GM19397 (cell line): ENCODE measurements around the gene SURF4.
"Not testable (repeated sequence)": the region's sequence is repeated elsewhere in the genome, so short reads cannot be mapped to it uniquely, and the experiment has no call there.

Experiments used
- ATAC-seq: cut with Tn5 transposase; IDR thresholded peaks from one replicate; pipeline ENCODE4 v1.9.1; 2021; ENCODE audit warnings: mild to moderate bottlenecking, moderate library complexity; ENCODE audit not compliant: unreplicated experiment

SURF4 gene

DNA sequence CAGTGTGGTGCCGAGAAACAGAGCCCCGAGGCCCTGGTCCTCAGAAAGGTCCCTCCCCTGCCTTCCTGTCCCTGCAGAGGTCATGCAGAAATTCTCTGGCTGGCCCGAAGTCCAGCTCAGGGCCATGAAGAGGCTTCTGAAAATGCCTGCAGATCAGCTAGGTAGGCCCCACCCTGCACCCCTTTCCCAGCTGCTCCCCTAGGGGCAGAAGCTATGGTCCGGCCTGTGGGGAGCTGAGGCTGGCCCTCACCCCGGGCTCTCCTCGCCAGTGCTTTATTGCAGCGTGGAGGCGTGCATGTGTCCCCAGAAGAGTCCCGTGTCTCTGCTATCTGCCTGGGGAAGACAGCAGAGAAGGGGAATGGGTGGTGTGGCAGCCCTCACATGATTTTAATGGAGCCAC lies 22.0 kb upstream of the SURF4 start:
- ATAC-seq: no peak

GRCh38 chr9:133397370-133397769 lies 21.5 kb upstream of the SURF4 start:
- ATAC-seq: no peak

DNA sequence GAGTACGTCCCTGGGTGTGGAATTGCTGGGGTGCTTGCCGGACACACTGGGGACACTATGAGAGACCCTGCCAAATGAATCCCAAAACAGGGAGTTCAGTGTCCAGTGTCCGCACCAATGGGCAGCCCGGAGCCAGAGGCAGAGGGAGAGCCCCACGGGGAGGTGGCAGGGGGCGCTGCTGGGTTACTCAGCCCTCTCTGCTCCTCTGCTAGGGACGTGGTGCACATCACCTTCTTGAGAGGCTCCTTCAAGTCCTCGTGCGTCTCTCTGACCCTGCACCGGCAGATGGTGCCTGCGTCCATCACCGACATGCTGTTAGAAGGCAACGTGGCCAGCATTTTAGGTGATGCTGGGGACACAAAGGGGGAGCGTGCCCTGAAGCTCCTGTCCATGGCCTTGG lies 21.1 kb upstream of the SURF4 start:
- no peak for ATAC-seq

- ATAC-seq: no peak
Observed at GRCh38 chr9:133394687-133395271, 18.9 kb upstream of the SURF4 start.

DNA sequence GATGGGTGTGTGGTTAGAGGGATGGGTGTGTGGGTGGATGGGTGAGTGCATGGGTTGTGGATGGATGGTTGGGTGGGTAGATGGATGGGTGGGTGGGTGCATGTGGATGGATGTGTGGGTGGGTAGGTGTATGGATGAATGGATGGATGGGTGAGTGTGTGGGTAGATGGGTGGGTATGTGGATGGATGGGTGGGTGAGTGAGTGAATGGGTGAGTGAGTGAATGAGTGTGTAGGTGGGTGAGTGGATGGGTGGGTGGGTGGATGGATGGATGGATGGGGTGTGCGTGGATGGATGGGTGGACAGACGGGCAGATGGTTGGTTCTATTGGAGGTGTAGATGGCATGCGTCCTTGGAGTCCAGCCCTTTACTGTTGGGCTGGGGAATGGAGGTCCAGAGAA lies 17.5 kb upstream of the SURF4 start:
- no peak for ATAC-seq

DNA sequence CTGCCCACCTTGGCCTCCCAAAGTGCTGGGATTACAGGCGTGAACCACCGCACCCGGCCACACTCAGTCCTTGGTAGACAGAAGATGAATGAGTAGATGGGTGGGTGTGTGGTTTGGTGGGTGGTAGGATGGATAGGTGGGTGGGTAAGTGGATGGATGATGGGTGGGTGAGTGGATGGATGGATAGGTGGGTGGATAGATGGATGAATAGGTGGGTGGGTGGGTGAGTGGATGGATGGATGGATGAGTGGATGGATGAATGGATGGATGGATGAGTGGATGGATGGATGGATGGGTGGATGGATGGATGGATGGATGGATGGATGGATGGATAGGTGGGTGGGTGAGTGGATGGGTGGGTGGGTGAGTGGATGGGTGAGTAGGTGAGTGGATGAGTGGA lies 16.4 kb upstream of the SURF4 start:
- ATAC-seq: not testable (repeated sequence)

DNA sequence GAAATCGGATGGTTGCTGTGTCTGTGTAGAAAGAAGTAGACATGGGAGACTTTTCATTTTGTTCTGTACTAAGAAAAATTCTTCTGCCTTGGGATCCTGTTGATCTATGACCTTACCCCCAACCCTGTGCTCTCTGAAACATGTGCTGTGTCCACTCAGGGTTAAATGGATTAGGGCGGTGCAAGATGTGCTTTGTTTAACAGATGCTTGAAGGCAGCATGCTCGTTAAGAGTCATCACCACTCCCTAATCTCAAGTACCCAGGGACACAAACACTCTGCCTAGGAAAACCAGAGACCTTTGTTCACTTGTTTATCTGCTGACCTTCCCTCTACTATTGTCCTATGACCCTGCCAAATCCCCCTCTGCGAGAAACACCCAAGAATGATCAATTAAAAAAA lies 15.6 kb upstream of the SURF4 start:
- not testable (repeated sequence) for ATAC-seq

- no peak for ATAC-seq
Observed at GRCh38 chr9:133390713-133391112, 14.9 kb upstream of the SURF4 start.

DNA sequence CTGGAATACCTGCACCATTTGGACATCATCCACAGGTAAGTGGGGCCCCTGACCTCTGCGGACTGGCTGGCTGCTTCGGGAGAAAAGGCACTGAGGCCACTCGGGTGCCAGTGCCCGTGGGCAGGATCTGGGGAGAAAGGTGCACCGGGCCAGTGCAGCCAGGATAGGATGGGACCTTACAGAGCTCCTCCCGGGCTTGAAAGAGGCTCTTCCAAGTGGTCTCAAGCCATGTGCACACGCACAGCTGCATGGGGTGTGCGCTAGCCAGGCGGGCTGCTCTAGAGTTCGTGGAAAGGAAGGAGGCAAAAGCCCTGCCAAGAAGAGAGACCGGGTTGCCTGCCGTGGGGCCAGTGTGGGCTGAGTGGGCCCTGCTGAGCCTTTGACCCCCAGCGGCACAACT lies 13.7 kb upstream of the SURF4 start:
- no peak for ATAC-seq

DNA sequence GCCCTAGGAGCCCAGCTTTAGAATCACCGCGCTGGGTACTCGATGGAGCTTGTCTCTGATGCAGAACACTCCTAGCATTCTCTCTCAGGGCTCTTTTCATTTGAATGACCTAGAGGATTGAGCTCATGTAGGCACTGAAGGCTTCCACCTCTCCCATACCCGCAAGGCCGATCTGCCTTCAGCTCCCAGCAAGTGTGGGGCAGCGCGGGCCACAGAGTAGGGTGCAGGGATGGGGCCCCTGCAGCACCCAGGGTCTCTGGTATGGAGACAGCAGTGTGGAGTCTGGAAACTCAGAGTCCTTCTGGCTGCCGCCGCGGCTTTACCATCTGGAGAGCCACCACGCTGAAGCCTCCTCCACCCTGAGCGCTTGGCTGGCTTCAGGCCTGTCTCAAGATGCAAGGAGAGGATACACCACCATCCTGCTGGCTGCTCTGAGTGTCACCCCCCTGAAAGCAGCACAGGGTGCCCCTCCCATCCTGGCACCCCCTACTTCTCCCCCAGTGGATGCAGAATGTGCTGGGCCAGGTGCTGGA lies 13.2 kb upstream of the SURF4 start:
- no peak for ATAC-seq

GRCh38 chr9:133387680-133388079 lies 11.8 kb upstream of the SURF4 start:
- no peak for ATAC-seq

GRCh38 chr9:133386338-133386737 lies 10.5 kb upstream of the SURF4 start:
- no peak for ATAC-seq

- no peak for ATAC-seq
Observed at GRCh38 chr9:133385452-133385851, 9.6 kb upstream of the SURF4 start.

- ATAC-seq: no peak
Observed at GRCh38 chr9:133384736-133385321, 9.0 kb upstream of the SURF4 start.

- no peak for ATAC-seq
Observed at GRCh38 chr9:133383438-133383837, 7.6 kb upstream of the SURF4 start.

DNA sequence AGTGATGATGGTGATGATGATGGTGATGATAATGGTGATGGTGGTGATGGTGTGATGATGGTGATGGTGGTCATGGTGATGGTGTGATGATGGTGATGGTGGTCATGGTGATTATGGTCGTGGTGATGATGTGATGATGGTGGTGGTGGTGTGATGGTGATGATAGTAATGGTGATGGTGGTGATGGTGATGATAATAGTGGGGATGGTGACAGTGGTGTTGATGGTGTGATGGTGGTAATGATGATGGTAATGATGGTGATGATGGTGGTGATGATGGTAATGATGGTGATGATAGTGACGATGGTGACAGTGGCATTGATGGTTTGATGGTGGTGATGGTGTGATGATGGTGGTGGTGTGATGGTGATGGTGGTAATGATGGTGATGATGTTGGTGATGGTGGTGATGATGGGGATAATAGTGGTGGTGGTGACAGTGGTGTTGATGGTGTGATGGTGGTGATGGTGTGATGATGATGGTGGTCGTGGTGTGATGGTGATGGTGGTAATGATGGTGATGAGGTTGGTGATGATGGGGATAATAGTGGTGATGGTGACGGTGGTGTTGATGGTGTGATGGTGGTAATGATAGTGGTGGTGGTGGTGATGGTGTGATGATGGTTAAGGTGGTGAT lies 6.8 kb upstream of the SURF4 start:
- ATAC-seq: no peak

- no peak for ATAC-seq
Observed at GRCh38 chr9:133380734-133381133, 4.9 kb upstream of the SURF4 start.

- ATAC-seq: no peak
Observed at GRCh38 chr9:133379153-133380086, 3.6 kb upstream of the SURF4 start.

DNA sequence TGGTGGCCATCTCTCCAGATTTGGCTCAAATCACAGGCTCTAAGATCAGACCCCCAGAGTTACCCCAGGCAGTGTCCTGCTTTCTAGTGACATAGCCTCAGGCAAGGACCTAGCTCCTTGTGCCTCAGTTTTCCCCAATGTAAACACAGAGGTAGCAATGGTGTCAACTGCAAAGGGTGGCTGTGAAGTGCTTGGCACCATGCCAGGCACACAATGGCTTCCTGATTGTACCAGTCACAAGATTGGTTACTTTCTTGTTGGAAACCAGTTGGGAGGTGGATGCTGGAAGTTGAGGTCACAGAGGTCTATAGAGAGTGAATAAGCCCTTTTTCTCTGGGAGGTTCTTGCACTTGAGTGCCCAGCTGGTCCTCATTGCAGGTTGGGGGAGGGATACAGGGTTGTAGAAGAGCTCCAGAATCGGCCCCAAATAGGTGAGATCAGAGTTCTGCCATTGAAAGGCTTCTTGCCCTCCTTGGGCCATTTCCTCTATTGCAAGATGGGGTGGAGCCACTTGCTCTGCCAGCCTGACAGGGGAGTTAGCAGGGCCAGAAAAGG lies 2.6 kb upstream of the SURF4 start:
- ATAC-seq: no peak

- ATAC-seq: no peak
Observed at GRCh38 chr9:133377721-133378216, 1.9 kb upstream of the SURF4 start.

GRCh38 chr9:133377280-133377679 lies 1.4 kb upstream of the SURF4 start:
- not testable (repeated sequence) for ATAC-seq
